BJ (cell line): ENCODE data around the gene PKD1L1. TPM values are rescaled to one million over a fixed set of nuclear protein-coding genes. Genes with fewer than 3 reads are reported as not detected.

ENCODE experiments used
- CTCF ChIA-PET: fragments of 350-600 bp; formaldehyde crosslinking; extraction: SDS; loops from one replicate; lab custom pipeline; 2021; ENCODE audit warnings: antibody characterized with exemption, inconsistent platforms; lab: Yijun Ruan, JAX
- POLR2A ChIA-PET: fragments of 300-600 bp; sonication (Branson Sonifier 250); formaldehyde crosslinking; extraction: SDS; loops from one replicate; lab custom pipeline; 2021; ENCODE audit warnings: antibody characterized with exemption; lab: Charles Lee
- DNase-seq: peaks from one replicate; pipeline ENCODE4 v3.0.0-alpha.2; 2011; ENCODE audit warnings: low read depth
- H3K27me3 ChIP-seq: 2 replicates; pipeline ENCODE4 v1.6.0; 2011; ENCODE audit warnings: low read length; ENCODE audit not compliant: control insufficient read depth, insufficient read depth
- H3K36me3 ChIP-seq: 2 replicates; pipeline ENCODE4 v1.5.1; 2011; ENCODE audit warnings: low read length; ENCODE audit not compliant: control insufficient read depth, insufficient read depth
- H3K4me3 ChIP-seq: 2 replicates; pipeline ENCODE4 v1.5.1; 2011; ENCODE audit warnings: low read depth, mild to moderate bottlenecking, control low read depth, low read length
- CTCF ChIP-seq: IDR thresholded peaks from 2 replicates; pipeline ENCODE4 v1.5.1; 2011; ENCODE audit warnings: low read depth, mild to moderate bottlenecking, control low read depth, inconsistent platforms, low read length, moderate library complexity; ENCODE audit not compliant: insufficient read depth
- polyA plus RNA-seq: library from polyadenylated mRNA; depleted of rRNA; stranded (reverse); fragments of >200 nt; gene quantifications from 2 replicates; pipeline ENCODE4 v1.2.3, GENCODE V29; 2011

PKD1L1 gene
- polyA plus RNA-seq, 1 experiment, result 0.13 TPM

- TF ChIP-seq CTCF, result no peak
- no peaks in the 10 kb centered on the region for H3K36me3 ChIP-seq
- H3K4me3 ChIP-seq, result no peak overlapping the region
- ChIA-PET CTCF (interaction anchor here (1.4 to 1.8 kb wide), 2 partner anchors 56 to 179 kb away, joined by 4 to 7 read pairs; no protein-coding TSS in a partner anchor), POLR2A (interaction anchor here (0.6 kb wide), 1 partner anchor 33 kb away, joined by 3 read pairs; no protein-coding TSS in a partner anchor)
- no peak for DNase-seq
- H3K27me3 ChIP-seq, result no peaks in the 10 kb centered on the region
Measured at GRCh38 chr7:47762746-47763062, 185.6 kb downstream of the PKD1L1 start.

DNA sequence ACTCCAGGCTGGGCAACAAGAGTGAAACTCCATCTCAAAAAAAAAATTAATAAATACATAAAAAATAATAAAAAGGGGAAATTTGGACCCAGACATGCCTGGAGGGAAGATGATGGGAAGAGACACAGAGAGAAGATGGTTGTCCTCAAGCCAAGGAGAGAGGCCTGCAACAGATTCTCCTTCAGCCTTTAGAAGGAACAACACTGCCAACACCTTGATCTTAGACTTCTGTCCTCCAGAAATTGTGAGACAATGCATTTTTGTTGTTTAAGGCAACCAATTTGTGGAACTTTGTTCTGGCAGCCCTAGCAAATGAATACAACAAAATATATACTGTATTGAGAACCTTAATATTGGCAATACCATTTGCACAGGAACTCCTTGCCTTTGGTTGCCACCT is 186.1 kb downstream of the PKD1L1 start:
- ChIA-PET POLR2A (interaction anchor here (0.6 kb wide), 1 partner anchor 34 kb away, joined by 3 read pairs; no protein-coding TSS in a partner anchor), CTCF (interaction anchor here (1.4 kb wide), 1 partner anchor 178 kb away, joined by 4 read pairs; no protein-coding TSS in a partner anchor)
- Histone ChIP-seq H3K27me3 (no peaks in the 10 kb centered on the region), H3K4me3 (no peak overlapping the region), H3K36me3 (no peaks in the 10 kb centered on the region)
- TF ChIP-seq CTCF, result no peak
- no peak for DNase-seq

GRCh38 chr7:47759056-47759706 is 189.1 kb downstream of the PKD1L1 start:
- Histone ChIP-seq H3K27me3 (no peaks in the 10 kb centered on the region), H3K4me3 (no peak overlapping the region), H3K36me3 (no peaks in the 10 kb centered on the region)
- ChIA-PET CTCF (interaction anchor here (1.3 kb wide), 1 partner anchor 59 kb away, joined by 6 read pairs; no protein-coding TSS in a partner anchor), POLR2A (interaction anchor here (1.3 kb wide), 1 partner anchor 25 kb away, joined by 3 read pairs; no protein-coding TSS in a partner anchor)
- no peak for DNase-seq
- peak; percentile 23; the same call in 1 of the 2 replicates for TF ChIP-seq CTCF

DNA sequence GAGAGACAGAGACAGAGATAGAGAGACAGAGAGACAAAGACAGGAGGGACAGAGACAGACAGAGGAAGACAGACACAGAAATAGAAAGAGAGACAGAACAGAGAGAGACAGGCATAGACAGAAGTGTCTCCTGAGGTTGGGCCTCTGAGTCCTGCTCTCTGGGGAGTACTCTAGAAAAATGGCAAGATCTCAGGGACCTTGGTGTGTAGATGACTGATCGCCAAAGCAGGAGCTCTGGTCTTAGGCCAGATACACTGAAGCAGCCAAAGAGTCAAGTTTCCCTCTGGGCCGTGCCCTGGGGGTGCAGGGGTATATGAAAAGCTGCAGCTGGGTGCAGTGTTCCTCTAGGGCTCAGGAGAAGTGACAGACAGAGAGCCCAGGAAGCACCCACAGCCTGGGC is 189.7 kb downstream of the PKD1L1 start:
- no peak for DNase-seq
- TF ChIP-seq CTCF, result no peak
- POLR2A ChIA-PET, result interaction anchor here (1.3 kb wide), 1 partner anchor 25 kb away, joined by 3 read pairs; no protein-coding TSS in a partner anchor
- Histone ChIP-seq H3K36me3 (no peaks in the 10 kb centered on the region), H3K4me3 (no peak overlapping the region), H3K27me3 (no peaks in the 10 kb centered on the region)
- CTCF ChIA-PET, result interaction anchor here (0.6 to 1.3 kb wide), 3 partner anchors 60 to 324 kb away, joined by 3 to 6 read pairs (median 5); no protein-coding TSS in a partner anchor

- ChIA-PET CTCF (interaction anchor here (0.6 to 1.0 kb wide), 4 partner anchors 29 to 323 kb away, joined by 3 to 5 read pairs (median 3); no protein-coding TSS in a partner anchor), POLR2A (interaction anchor here (1.3 kb wide), 1 partner anchor 26 kb away, joined by 3 read pairs; no protein-coding TSS in a partner anchor)
- Histone ChIP-seq H3K36me3 (no peaks in the 10 kb centered on the region), H3K27me3 (no peaks in the 10 kb centered on the region), H3K4me3 (no peak overlapping the region)
- peak; percentile 90 for DNase-seq
- TF ChIP-seq CTCF, result 0 out of 2 replicates have a peak, but pooled peaks have one; percentile 8
Measured at GRCh38 chr7:47757921-47758411, 190.3 kb downstream of the PKD1L1 start.
